ENCODE measurements around the gene ZNF622.

Gene ZNF622

GRCh38 chr5:16464231-16464630 lies 1.4 kb downstream of the ZNF622 start:
- DNase-seq (ENCODE audit: extremely low read depth, low read depth): no peak

GRCh38 chr5:16461782-16462181 lies 3.8 kb downstream of the ZNF622 start:
- no peak for TF ChIP-seq CTCF (IDR thresholded peaks at IDR 0.05; ENCODE audit: low read depth, low read length)
- peak; percentile 49 for DNase-seq (ENCODE audit: extremely low read depth, low read depth)

More at GRCh38 chr5:16464231-16464630, 1.4 kb downstream of the ZNF622 start:
- no peak for TF ChIP-seq CTCF (IDR thresholded peaks at IDR 0.05; ENCODE audit: low read depth, low read length)

- DNase-seq (ENCODE audit: extremely low read depth, low read depth): no peak
- TF ChIP-seq CTCF (IDR thresholded peaks at IDR 0.05; ENCODE audit: low read depth, low read length): no peak
These were observed 4.6 kb downstream of the ZNF622 start for GRCh38 chr5:16461026-16461425.

GRCh38 chr5:16459451-16459850 lies 6.1 kb downstream of the ZNF622 start:
- no peak for DNase-seq (ENCODE audit: extremely low read depth, low read depth)
- TF ChIP-seq CTCF (IDR thresholded peaks at IDR 0.05; ENCODE audit: low read depth, low read length): no peak

GRCh38 chr5:16457853-16458252 lies 7.7 kb downstream of the ZNF622 start:
- no peak for TF ChIP-seq CTCF (IDR thresholded peaks at IDR 0.05; ENCODE audit: low read depth, low read length)
- DNase-seq (ENCODE audit: extremely low read depth, low read depth): no peak

GRCh38 chr5:16457451-16457850 lies 8.1 kb downstream of the ZNF622 start:
- TF ChIP-seq CTCF (IDR thresholded peaks at IDR 0.05; ENCODE audit: low read depth, low read length): no peak

GRCh38 chr5:16456103-16456832 lies 9.3 kb downstream of the ZNF622 start:
- DNase-seq (ENCODE audit: extremely low read depth, low read depth): peak; percentile 35
- peak; percentile 56 for TF ChIP-seq CTCF (IDR thresholded peaks at IDR 0.05; ENCODE audit: low read depth, low read length)

More at GRCh38 chr5:16457451-16457850, 8.1 kb downstream of the ZNF622 start:
- no peak for DNase-seq (ENCODE audit: extremely low read depth, low read depth)

Measured in AG09319 (cell line).